Measurements from ENCODE around the gene TMEM185B.

- TF ChIP-seq CTCF (IDR thresholded peaks at IDR 0.05; ENCODE audit: low read depth, low read length, poor library complexity, severe bottlenecking): no peak
- no peak for TF ChIP-seq EZH2phosphoT487 (IDR thresholded peaks at IDR 0.05; ENCODE audit: borderline replicate concordance, low read length)
Observed at GRCh38 chr2:120219766-120220165, 3.4 kb downstream of the TMEM185B start.

Data from DOHH2 (cell line).